SK-N-SH treated with all-trans-retinoic acid at 6 μM for 48 hours (cell line): ENCODE measurements around the gene TMBIM4.

Source experiments
- GLIS3 ChIP-seq: fragments of 250-450 bp; sonication (Bioruptor Pico); IDR thresholded peaks from 2 replicates; pipeline ENCODE4 v1.5.0; 2020; ENCODE audit warnings: mild to moderate bottlenecking, moderate library complexity
- OSR1 ChIP-seq: fragments of 250-450 bp; sonication (Bioruptor Pico); IDR thresholded peaks from 2 replicates; pipeline ENCODE4 v1.8.0; 2022; ENCODE audit warnings: moderate library complexity, mild to moderate bottlenecking, inconsistent platforms
- RARB ChIP-seq: fragments of 250-450 bp; sonication (Bioruptor Pico); IDR thresholded peaks from 2 replicates; pipeline ENCODE4 v1.8.0; 2021; ENCODE audit warnings: mild to moderate bottlenecking, moderate library complexity
- ZFP30 ChIP-seq: fragments of 450-650 bp; formaldehyde crosslinking; IDR thresholded peaks from 2 replicates; pipeline ENCODE4 v1.5.0; 2022; ENCODE audit warnings: mild to moderate bottlenecking, moderate library complexity
- ZNF70 ChIP-seq: fragments of 450-650 bp; formaldehyde crosslinking; IDR thresholded peaks from 2 replicates; pipeline ENCODE4 v1.5.0; 2020; ENCODE audit warnings: mild to moderate bottlenecking, moderate library complexity
- TF ChIP-seq, protein P1 (sequence below): fragments of 250-450 bp; sonication (Bioruptor Pico); IDR thresholded peaks from 2 replicates; pipeline ENCODE4 v1.8.0; 2020; ENCODE audit warnings: mild to moderate bottlenecking, moderate library complexity, borderline replicate concordance
- TF ChIP-seq, protein P2 (sequence below): fragments of 250-450 bp; sonication (Bioruptor Pico); IDR thresholded peaks from 2 replicates; pipeline ENCODE4 v1.5.1; 2020; ENCODE audit warnings: low read depth, mild to moderate bottlenecking, moderate library complexity
- TF ChIP-seq, protein P3 (sequence below): fragments of 250-450 bp; sonication (Bioruptor Pico); IDR thresholded peaks from 2 replicates; pipeline ENCODE4 v1.8.0; 2021; ENCODE audit warnings: low read depth, mild to moderate bottlenecking, moderate library complexity, borderline replicate concordance

DNA sequence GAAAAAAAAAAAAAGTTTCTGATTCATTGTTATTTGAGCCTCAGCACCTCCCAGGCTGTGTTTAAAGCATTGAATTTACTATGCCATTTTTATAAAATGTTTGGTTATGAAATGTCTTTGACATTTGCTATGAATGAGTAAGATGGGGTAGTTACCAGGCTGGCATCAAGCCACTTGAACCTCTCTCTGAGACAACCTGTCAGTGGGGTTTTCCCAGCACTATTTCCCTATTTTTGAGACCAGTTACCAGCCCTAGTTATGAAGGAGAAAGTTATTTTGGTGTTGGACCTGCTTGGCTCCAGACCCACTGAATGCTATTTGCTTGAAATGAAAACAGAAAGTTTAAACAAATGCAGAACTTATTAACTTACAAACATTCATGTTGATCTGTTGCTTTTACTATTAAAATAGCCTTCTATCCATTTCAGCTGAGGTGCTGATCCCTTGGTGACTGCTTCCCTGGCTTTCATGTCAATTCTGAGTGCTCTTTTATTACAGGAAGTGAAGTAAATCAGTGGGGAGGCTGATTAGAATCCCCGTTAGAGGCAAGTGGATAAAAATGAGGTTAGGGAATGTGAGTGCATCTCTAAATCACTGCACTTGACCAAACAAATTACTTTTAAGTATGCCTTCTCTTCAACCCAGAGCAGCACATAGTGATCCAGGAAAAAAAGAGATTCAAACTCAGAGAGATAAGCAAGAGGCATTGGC, 77.1 kb downstream of the TMBIM4 start:
- TF ChIP-seq, protein P1, sequence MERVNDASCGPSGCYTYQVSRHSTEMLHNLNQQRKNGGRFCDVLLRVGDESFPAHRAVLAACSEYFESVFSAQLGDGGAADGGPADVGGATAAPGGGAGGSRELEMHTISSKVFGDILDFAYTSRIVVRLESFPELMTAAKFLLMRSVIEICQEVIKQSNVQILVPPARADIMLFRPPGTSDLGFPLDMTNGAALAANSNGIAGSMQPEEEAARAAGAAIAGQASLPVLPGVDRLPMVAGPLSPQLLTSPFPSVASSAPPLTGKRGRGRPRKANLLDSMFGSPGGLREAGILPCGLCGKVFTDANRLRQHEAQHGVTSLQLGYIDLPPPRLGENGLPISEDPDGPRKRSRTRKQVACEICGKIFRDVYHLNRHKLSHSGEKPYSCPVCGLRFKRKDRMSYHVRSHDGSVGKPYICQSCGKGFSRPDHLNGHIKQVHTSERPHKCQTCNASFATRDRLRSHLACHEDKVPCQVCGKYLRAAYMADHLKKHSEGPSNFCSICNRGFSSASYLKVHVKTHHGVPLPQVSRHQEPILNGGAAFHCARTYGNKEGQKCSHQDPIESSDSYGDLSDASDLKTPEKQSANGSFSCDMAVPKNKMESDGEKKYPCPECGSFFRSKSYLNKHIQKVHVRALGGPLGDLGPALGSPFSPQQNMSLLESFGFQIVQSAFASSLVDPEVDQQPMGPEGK (CRISPR knock-in tag) = no peak
- TF ChIP-seq, protein P2, sequence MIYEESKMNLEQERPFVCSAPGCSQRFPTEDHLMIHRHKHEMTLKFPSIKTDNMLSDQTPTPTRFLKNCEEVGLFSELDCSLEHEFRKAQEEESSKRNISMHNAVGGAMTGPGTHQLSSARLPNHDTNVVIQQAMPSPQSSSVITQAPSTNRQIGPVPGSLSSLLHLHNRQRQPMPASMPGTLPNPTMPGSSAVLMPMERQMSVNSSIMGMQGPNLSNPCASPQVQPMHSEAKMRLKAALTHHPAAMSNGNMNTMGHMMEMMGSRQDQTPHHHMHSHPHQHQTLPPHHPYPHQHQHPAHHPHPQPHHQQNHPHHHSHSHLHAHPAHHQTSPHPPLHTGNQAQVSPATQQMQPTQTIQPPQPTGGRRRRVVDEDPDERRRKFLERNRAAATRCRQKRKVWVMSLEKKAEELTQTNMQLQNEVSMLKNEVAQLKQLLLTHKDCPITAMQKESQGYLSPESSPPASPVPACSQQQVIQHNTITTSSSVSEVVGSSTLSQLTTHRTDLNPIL = no peak
- TF ChIP-seq, protein P3, sequence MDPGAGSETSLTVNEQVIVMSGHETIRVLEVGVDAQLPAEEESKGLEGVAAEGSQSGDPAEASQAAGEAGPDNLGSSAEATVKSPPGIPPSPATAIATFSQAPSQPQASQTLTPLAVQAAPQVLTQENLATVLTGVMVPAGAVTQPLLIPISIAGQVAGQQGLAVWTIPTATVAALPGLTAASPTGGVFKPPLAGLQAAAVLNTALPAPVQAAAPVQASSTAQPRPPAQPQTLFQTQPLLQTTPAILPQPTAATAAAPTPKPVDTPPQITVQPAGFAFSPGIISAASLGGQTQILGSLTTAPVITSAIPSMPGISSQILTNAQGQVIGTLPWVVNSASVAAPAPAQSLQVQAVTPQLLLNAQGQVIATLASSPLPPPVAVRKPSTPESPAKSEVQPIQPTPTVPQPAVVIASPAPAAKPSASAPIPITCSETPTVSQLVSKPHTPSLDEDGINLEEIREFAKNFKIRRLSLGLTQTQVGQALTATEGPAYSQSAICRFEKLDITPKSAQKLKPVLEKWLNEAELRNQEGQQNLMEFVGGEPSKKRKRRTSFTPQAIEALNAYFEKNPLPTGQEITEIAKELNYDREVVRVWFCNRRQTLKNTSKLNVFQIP (CRISPR knock-in tag) = no peak
- TF ChIP-seq GLIS3 (CRISPR knock-in tag) (no peak), ZFP30 (CRISPR knock-in tag) (no peak), ZNF70 (no peak), OSR1 (CRISPR knock-in tag) (no peak), RARB (CRISPR knock-in tag) (no peak)
